Ammon's horn (tissue), 1 donor: Measurements from ENCODE around the gene ARHGEF7.
"Not testable (repeated sequence)": the region's sequence is repeated elsewhere in the genome, so short reads cannot be mapped to it uniquely, and the experiment has no call there.

Experiments
- DNase-seq: peaks from one replicate; pipeline ENCODE4 v3.0.0-alpha.2; 2016; ENCODE audit warnings: low spot score

ARHGEF7 gene

DNA sequence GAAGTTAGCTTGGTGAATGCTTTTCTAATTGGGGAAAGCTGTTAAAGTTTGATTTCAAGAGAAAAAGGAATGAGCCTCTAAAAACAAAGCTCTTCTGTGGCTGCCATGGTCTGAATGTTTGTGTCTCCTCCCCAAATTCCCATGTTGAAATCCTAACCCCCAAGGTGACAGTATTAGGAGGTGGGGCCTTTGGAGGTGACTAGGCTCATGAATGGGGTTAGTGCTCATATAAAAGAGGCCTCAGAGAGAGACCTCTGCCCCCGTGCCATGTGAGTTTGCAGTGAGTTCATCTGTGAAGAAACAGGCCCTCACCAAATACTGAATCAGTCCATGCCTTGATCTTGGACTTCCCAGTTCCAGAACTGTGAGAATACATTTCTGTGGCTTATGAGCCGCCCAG lies 56.5 kb downstream of the ARHGEF7 start:
- DNase-seq = no peak

DNA sequence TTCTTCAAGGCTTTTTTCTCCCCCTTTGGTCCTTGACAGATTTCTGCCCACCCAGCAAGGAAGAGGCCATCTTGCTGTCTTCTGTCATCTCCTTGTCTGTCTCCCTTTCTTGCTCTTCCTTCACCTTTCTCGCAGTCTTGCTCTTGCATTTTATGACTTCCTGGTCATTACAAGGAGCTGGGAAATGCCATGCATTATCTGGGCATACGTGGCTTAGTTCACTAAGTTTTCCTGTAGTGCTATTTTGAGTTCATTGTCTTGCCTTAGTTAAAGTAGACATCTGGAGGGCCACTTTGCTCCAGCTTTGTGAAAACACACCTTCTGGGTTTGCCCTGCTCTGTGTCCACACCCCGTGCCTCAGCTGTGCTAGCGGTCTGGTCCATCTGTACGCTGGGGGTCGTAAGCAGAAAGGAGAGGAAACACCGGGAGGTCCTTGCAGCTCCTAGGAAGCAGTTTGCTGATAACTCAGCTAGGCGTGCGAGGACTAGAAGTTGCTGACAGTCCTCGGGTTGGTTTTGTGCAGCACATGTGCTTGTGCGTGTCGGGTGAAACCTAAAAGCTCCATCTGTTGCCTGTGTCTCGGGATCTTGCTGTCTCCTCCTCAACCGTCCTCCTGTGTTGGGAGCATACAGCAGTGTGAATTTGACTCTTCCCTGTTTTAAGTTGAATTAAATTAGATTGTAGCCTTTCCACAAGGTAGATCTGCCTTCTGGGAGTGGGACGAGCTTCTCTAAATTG lies 59.4 kb downstream of the ARHGEF7 start:
- peak; percentile 67 for DNase-seq

- DNase-seq = no peak
These were observed 60.3 kb downstream of the ARHGEF7 start for GRCh38 chr13:111175372-111175771.

DNA sequence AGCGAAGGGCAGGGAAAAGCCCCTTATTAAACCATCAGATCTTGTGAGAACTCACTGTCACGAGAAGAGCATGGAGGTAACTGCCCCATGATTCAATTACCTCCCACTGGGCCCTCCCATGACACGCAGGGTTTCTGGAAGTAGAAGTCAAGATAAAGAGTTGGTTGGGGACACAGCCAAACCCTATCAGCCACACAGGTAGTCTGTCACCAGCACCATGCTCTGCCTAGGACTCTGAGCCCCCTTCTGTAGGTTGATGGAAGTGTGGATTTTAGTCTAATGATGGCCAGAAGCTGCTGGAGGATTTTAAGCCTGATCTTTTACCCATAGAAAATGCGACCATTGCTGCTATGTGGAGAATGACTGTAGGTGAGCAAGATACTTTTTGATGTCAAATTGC lies 60.8 kb downstream of the ARHGEF7 start:
- no peak for DNase-seq

- no peak for DNase-seq
These were observed 61.3 kb downstream of the ARHGEF7 start for GRCh38 chr13:111176421-111176820.

GRCh38 chr13:111177081-111177711 lies 62.1 kb downstream of the ARHGEF7 start:
- peak; percentile 82 for DNase-seq

GRCh38 chr13:111177921-111178320 lies 62.8 kb downstream of the ARHGEF7 start:
- DNase-seq = no peak

GRCh38 chr13:111178402-111178801 lies 63.3 kb downstream of the ARHGEF7 start:
- no peak for DNase-seq

GRCh38 chr13:111179908-111180760 lies 65.0 kb downstream of the ARHGEF7 start:
- DNase-seq = no peak

DNA sequence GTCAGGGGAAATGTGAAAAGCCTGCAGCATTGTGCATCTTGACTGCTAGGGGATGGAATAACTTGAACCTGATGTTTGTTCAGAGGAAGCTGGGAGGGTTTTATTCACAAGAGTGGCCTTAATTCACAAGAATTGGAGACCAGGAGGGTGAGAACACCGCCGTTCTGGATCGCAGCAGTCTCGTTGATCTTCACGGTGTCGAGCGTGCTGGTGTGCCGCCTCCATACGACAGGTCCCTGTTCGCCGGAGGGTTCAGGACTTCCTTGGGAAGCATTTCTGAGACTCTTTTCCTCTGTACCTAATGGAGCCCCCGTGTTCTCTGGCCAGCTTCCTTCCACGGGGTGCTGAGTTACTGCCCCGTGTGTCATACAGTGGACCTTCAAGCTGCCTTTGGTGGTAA lies 66.9 kb downstream of the ARHGEF7 start:
- no peak for DNase-seq

GRCh38 chr13:111183087-111183645 lies 68.1 kb downstream of the ARHGEF7 start:
- DNase-seq = no peak

DNA sequence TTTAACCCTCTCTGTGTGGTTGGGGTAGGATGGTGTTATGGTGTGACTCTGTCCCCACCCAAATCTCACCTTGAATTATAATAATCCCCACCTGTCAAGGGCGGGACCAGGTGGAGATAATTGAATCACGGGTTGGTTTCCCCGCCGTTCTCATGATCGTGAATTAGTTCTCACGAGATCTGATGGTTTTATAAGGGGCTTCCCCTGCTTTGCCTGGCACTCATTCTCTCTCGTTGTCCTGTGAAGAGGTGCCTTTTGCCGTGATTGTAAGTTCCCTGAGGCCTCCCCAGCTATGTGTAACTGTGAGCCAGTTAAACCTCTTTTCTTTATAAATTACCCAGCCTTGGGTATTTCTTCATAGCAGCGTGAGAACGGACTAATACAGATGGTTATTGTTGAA lies 68.8 kb downstream of the ARHGEF7 start:
- no peak for DNase-seq

DNA sequence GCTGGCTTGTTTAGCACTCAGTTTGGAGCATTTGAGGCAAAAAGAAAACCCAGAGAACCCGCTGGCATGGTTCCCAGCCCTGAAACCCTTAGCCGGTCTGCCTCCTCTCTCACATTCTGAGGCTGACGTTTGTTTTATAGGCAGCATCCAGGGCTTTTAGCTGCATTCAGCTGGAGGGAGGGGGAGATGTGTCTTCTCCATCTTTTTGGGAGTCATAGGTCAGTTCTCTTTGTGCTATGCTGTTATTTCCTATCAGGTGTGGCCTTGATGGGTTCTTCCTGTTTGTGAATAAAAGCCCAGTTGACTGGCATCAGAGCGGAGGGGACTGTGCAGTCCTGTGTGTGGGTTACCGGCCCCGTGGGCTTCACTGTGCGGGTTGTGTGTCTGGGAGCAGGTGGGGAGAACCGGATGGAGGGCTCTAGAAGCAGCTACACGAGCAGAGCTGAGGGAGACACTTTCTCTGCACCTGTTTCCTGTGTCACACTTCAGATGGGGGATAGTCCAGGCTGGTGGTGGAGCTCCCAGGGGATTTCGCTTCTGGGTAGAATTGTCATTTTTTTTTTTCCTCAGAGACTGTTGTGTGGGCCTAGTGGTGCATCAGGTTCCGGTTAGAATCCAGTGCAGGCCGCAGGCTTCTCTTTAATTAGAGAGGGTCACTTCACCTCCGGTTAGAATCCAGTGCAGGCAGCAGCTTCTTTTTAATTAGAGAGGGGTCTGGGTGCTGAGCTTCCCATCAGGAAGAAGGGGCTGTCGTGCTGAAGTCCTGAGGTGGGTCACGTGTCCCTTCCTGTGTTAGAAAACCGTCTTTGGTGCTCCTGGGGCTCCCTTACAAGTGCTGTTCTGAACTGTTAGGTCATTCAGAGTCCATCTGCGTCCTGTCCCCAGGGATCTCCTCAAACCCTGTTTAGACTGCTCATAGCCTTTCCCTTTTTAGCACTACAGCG lies 69.6 kb downstream of the ARHGEF7 start:
- DNase-seq = peak; percentile 51

DNA sequence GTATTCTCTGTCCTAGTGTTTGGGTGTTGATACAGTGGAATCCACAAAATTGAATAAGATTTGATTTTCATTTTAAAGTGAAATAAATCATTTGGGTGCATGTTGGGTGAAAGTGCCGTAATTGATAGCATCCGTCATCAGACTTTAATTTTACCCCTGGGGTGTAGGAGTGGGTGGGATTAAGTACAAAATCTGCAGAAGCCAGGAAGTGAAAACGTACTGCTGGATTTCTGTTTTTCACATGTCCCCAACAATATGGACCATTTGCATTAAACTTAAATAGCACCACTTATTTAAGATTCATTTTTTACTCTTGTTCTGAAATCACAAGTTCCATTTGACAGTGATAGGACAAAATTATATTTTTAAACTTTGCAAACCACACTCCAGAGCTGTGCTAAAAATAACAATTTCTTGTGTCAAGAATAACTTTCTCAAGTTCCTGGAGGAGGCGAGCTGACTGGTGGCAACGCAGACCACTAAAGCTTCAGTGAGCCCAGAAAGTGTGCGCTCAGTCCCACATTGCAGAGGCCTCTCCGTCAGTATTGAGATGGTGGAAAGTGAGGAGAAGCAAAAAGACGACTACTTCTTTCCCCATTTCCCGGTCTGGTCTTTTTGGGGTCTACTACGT lies 71.3 kb downstream of the ARHGEF7 start:
- DNase-seq = no peak

GRCh38 chr13:111187960-111188541 lies 72.9 kb downstream of the ARHGEF7 start:
- no peak for DNase-seq

DNA sequence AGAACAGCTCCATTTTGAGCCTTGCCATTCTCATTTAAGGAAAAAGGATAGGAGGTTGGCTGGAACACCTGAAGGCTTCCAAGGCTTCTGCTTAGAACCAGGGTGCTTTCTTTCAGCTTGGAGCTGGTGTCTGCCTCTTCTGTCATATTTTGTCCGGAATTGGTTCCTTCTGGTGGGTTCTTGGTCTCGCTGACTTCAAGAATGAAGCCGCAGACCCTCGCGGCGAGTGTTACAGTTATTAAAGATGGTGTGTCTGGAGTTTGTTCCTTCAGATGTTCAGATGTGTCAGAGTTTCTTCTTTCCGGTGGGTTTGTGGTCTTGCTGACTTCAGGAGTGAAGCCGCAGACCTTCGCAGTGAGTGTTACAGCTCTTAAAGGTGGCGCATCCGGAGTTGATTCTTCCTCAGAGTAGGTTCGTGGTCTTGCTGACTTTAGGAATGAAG lies 74.0 kb downstream of the ARHGEF7 start:
- not testable (repeated sequence) for DNase-seq

DNA sequence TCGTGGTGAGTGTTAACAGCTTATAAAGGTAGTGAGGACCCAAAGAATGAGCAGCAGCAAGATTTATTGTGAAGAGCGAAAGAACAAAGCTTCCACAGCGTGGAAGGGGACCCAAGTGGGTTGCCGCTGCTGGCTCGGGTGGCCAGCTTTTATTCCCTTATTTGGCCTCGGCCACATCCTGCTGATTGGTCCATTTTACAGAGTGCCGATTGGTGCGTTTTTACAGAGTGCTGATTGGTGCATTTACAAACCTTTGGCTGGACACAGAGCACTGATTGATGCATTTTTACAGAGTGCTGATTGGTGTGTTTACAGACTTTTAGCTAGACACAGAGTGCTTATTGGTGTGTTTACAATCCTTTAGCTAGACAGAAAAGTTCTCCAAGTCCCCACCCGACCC lies 74.4 kb downstream of the ARHGEF7 start:
- not testable (repeated sequence) for DNase-seq

GRCh38 chr13:111193223-111193622 lies 78.1 kb downstream of the ARHGEF7 start:
- not testable (repeated sequence) for DNase-seq

GRCh38 chr13:111194651-111195050 lies 79.5 kb downstream of the ARHGEF7 start:
- DNase-seq = not testable (repeated sequence)

- not testable (repeated sequence) for DNase-seq
These were observed 83.7 kb downstream of the ARHGEF7 start for GRCh38 chr13:111198732-111199378.
